Measurements from ENCODE around the gene SERPINA3. TPM values are rescaled to one million over a fixed set of nuclear protein-coding genes. Genes with fewer than 3 reads are reported as not detected.
"Not testable (repeated sequence)": the region's sequence is repeated elsewhere in the genome, so short reads cannot be mapped to it uniquely, and the experiment has no call there.

SERPINA3 gene
- total RNA-seq, 1 donor from 2014 or later = 55.2 TPM

DNA sequence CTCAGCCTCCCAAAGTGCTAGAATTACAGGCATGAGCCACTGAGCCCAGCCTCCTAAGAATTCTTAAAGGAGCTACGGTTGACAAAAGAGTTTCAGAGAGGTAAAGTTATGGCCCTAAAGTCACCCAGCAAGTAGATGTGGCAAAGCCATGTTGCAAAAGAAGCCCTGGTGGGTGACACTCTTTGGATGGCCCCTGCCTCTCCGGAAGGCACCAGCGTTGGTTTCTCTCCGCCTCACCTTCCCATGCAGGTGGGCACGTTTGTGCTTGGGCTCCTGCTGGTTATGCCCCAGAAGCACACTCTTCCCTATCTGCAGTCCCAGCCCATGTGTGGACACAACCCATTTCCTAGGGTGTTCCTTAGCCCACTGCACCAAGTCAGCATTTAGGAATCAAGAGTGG lies 9.5 kb upstream of the SERPINA3 start:
- no peak for ATAC-seq (ENCODE audit: poor library complexity)
- DNase-seq = no peak
- intact Hi-C loops (cut with DNase I) = no loop called here

DNA sequence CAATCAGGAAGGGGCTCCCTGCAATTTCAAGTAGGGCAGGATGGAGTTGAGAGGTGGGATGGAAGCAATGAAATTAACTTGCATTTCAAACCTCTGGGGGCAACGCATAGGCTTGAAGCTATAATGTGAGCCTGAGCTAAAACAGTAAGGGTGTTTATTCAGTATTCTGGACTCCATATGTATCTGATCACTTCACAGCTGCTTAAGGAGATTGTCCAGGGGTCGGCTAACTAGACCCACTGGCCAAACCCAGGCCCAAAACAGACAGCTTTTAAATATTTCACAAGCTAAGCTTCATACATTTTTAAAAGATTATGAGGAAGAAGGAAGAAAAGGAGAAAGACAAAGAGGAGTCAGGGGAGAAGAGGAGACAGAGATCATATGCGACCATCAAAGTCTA lies 6.8 kb upstream of the SERPINA3 start:
- ATAC-seq (ENCODE audit: poor library complexity) (no peak), DNase-seq (no peak)
- intact Hi-C loops (cut with DNase I) = no loop called here

DNA sequence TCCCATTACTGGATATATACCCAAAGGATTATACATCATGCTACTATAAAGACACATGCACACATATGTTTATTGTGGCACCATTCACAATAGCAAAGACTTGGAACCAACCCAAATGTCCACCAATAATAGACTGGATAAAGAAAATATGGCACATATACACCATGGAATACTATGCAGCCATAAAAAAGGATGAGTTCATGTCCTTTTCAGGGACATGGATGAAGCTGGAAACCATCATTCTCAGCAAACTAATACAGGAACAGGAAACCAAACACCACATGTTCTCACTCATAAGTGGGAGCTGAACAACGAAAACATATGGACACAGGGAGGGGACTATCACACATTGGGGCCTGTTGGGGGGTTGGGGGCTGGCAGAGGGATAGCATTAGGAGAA lies 3.2 kb upstream of the SERPINA3 start:
- DNase-seq; intact Hi-C loops (cut with DNase I); ATAC-seq (ENCODE audit: poor library complexity): not testable (repeated sequence)

DNA sequence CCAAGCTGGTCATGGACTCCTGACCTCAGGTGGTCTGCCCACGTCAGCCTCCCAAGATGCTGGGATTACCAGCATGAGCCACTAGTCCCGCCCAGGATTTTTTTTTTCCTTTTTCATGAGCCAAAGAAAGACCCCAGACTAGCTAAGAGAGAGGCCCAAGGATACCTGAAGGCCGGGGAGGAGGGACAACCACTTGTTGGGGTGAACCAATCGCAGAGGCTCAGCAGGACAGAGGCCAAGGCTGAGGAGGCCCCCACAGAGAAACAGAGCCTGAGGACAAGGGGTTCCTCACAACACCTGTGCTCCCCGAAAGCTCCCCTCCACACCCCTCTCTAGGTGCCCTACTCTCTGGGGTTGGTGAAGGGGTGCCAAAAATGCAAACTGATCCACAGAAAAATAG lies 1.0 kb upstream of the SERPINA3 start:
- DNase-seq (no peak), ATAC-seq (ENCODE audit: poor library complexity) (no peak)
- intact Hi-C loops (cut with DNase I) = no loop called here

DNA sequence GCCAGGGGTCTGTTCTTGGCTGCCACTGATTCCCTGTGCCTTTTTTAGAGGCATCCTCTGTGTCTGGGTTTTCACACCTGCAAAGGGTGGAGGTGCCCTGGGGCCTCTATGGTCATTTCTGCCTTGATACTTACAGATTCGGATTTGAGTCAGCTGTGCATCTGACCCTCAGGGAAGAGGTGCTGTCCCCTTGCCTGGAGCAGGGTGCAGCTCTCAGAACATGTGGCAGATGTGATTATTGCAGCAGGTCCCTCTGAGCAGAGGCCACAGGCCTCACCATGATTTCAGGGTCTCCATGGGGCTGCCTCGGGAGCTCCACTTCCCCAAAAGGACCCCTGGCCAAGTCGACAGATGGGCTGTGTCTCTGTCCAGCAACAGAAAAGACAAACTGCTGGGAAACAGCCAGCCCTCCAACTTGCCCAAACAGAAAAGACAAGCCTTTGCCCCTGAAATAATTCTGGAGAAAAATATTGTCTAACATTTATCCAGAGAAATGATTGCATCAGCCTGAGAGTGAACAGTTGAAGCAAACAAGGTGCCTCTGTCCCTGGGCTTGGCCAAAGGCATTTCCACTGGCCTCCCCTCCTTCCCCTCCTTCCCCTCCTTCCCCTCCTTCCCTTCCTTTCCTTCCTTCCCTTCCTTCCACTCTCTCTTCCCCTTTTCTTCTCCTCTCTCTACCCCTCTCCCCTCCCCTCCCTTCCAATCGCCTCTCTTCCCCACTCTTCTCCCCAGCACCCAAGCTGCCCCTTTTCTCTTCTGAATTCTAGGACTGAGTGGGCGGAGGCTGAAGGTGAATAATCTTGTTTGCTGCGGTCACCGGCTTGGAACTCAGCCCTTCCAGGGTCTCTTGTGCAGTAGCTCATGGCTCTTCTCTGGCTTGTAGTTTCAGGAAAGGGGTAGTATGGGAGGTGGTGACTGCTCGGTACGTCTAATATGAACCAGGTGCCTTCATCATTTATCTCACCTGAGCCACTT lies 676 bp downstream of the SERPINA3 start:
- ATAC-seq (ENCODE audit: poor library complexity) (peak; percentile 79), DNase-seq (peak; percentile 71)
- intact Hi-C loops (cut with DNase I) = no loop called here

DNA sequence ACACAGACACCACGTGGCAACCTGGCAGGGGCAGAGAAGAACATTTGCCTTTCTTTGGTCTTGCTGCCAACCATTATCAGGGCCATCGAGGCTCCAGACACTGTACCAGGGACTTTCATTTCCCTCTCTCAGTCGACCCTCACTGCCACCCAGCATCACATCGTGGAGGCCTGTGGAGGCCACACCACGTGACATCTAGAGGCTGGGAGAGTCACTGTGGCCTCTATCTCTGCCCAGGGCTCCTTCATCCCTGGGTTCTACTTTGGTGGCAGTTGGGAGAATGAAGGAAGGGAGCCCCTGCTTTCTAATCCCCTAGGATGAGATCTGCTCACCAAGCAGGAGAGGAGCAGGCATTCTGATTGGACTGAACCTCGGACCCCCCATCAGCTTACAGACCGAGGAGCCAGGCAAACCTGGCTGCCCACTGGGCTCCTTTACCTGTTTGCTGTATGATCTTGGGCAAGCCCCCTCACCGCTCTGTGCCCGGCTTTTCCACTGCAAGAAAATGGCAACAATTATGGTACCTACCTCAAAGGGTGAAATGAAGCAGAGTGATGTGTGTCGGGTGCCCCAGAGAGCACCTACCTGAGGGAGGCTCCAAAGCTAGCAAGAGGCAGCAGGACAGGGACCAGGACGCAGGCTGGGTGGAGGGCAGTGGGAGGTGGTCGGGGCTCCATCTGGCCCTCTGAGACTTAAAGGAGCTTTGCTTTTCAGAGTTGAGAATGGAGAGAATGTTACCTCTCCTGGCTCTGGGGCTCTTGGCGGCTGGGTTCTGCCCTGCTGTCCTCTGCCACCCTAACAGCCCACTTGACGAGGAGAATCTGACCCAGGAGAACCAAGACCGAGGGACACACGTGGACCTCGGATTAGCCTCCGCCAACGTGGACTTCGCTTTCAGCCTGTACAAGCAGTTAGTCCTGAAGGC lies 1.8 kb downstream of the SERPINA3 start:
- intact Hi-C loops (cut with DNase I) = no loop called here
- ATAC-seq (ENCODE audit: poor library complexity) (no peak), DNase-seq (no peak)

GRCh38 chr14:94614802-94615201 lies 2.6 kb downstream of the SERPINA3 start:
- DNase-seq (no peak), ATAC-seq (ENCODE audit: poor library complexity) (no peak)
- intact Hi-C loops (cut with DNase I) = no loop called here

GRCh38 chr14:94615254-94615653 lies 3.1 kb downstream of the SERPINA3 start:
- intact Hi-C loops (cut with DNase I) = no loop called here
- ATAC-seq (ENCODE audit: poor library complexity) = no peak

GRCh38 chr14:94615823-94616570 lies 3.8 kb downstream of the SERPINA3 start:
- DNase-seq (no peak), ATAC-seq (ENCODE audit: poor library complexity) (no peak)
- intact Hi-C loops (cut with DNase I) = no loop called here

More at GRCh38 chr14:94615254-94615653, 3.1 kb downstream of the SERPINA3 start:
- no peak for DNase-seq

- DNase-seq (no peak), ATAC-seq (ENCODE audit: poor library complexity) (no peak)
- intact Hi-C loops (cut with DNase I) = no loop called here
These were observed 5.3 kb downstream of the SERPINA3 start for GRCh38 chr14:94617366-94617941.

DNA sequence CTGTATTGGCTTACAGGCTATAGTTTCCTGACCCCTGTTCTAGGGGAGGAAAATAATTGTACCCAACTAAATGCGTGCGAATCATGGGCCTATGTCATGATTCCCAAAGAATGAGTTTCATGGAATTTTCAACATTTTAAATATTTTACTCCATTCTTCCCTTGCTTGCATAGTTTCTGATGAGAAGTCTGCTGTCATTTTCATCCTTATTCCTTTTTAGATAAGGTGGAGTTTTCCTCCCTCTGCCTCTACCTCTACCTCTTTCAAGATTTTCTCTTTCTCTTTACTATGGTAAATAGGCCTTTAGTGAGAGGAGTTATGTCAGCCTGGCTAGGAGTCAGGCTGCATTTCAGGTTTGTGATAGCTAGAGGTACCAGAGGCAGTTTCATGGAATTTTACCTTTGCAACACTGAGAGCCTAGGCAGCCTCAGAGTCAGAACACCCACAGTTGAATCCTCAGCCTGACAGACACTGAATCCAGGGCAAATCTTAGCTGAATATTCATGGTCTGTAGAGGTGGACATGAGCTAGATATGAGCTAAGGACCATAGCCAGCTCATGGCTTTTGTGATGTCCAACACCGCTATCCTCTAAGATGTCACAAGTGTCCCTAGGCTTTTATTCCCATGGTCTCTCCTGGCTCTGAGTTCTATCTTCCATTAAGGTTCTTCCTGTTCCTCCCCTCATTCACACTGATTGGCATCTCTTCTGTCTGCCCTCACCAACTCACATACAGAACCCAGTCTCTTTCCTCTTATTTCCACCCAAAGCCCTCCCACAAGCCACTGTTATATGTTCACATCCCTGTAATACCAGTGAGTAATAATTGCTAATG lies 6.0 kb downstream of the SERPINA3 start:
- ATAC-seq (ENCODE audit: poor library complexity) = no peak
- DNase-seq = no peak
- intact Hi-C loops (cut with DNase I) = no loop called here

- ATAC-seq (ENCODE audit: poor library complexity) = no peak
- intact Hi-C loops (cut with DNase I) = no loop called here
- no peak for DNase-seq
These were observed 7.1 kb downstream of the SERPINA3 start for GRCh38 chr14:94619297-94619696.

GRCh38 chr14:94620597-94620996 lies 8.4 kb downstream of the SERPINA3 start:
- intact Hi-C loops (cut with DNase I) = no loop called here
- ATAC-seq (ENCODE audit: poor library complexity) (no peak), DNase-seq (no peak)

- DNase-seq (no peak), ATAC-seq (ENCODE audit: poor library complexity) (no peak)
- intact Hi-C loops (cut with DNase I) = no loop called here
These were observed 9.4 kb downstream of the SERPINA3 start for GRCh38 chr14:94621358-94622134.

DNA sequence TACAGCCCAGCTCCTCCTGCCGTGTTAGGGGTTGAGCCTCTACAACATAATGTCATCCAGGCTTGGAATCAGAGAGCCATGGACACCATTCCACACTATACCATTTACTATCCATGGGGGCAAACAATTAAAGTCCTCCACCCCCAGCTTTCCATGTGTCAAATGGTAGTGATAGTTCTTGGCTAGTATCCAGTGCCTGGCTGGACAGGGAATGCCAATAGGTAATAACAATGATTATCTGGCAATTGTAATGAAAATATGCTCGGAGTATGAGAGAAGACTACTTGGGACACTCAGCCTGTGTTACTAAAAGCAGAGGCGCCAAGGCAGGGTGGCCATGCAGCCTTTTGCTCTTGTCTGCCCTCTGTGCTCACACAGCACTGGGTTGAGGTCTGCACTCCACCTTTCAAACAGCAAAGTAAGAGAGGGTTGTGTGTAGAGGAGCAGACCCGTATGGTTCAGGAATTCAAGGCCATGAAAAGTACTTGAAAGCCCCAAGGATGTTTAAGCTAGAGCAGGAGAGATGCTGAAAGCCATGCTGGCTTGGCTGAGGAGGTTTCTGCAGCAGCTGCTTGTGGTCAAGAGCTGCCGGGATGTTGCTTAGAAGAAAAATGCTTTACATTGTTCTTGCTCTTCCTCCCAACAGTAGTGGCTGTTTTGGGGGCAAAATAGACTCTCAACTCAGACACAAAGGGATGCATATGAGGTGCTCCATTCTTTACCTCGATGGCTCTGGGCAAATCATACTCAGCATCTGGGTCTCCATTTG lies 10.6 kb downstream of the SERPINA3 start:
- intact Hi-C loops (cut with DNase I) = no loop called here
- ATAC-seq (ENCODE audit: poor library complexity) (no peak), DNase-seq (no peak)

GRCh38 chr14:94623422-94623809 lies 11.2 kb downstream of the SERPINA3 start:
- ATAC-seq (ENCODE audit: poor library complexity) (no peak), DNase-seq (no peak)
- intact Hi-C loops (cut with DNase I) = no loop called here

Data from Right ventricle myocardium superior (tissue), 1 donor.